Fibroblast of lung (primary cell): ENCODE measurements around the gene C3orf70. TPM values are rescaled to one million over a fixed set of nuclear protein-coding genes. Genes with fewer than 3 reads are reported as not detected.
A peak's percentile ranks its signal among the peaks of the same experiment; 100 is the strongest.

Experiments
- DNase-seq, 2 donors: peaks; one replicate each; pipeline versions ENCODE4 v3.0.0 to v3.0.0-alpha.2; 2010; ENCODE audit warnings: low read depth in 2 of 2
- H2AFZ ChIP-seq: 2 replicates; pipeline ENCODE4 v1.5.1; 2012; ENCODE audit warnings: low read length, control low read depth, inconsistent platforms
- H3K27ac ChIP-seq: 2 replicates; pipeline ENCODE4 v1.5.1; 2011; ENCODE audit warnings: low read length, control low read depth; ENCODE audit not compliant: insufficient read depth
- H3K27me3 ChIP-seq: 2 replicates; pipeline ENCODE4 v1.5.1; 2011; ENCODE audit warnings: mild to moderate bottlenecking, low read length; ENCODE audit not compliant: control insufficient read depth, insufficient read depth
- H3K36me3 ChIP-seq: 2 replicates; pipeline ENCODE4 v1.5.1; 2011; ENCODE audit warnings: low read length; ENCODE audit not compliant: control insufficient read depth, insufficient read depth
- H3K4me1 ChIP-seq: 2 replicates; pipeline ENCODE4 v1.5.1; 2011; ENCODE audit warnings: low read length; ENCODE audit not compliant: control insufficient read depth, insufficient read depth; ENCODE audit errors: extremely low read depth
- H3K4me2 ChIP-seq: 2 replicates; pipeline ENCODE4 v1.5.1; 2011; ENCODE audit warnings: low read length, control low read depth; ENCODE audit not compliant: insufficient read depth; ENCODE audit errors: extremely low read depth
- H3K4me3 ChIP-seq, 4 experiments: fragments of 200-600 bp in 1 of 4; sonication (generic) in 1 of 4; replicated peaks in 1 of 4; 2 replicates each; pipeline ENCODE4 v1.5.1; 2011 to 2016; ENCODE audit warnings: low read length in 4 of 4, low read depth in 3 of 4, mild to moderate bottlenecking in 3 of 4, control low read depth in 2 of 4, inconsistent platforms in 1 of 4, mixed read lengths in 1 of 4; ENCODE audit not compliant: insufficient read depth in 1 of 4; ENCODE audit errors: control extremely low read depth in 1 of 4
- H3K79me2 ChIP-seq: 2 replicates; pipeline ENCODE4 v1.5.1; 2012; ENCODE audit warnings: mild to moderate bottlenecking, low read length, inconsistent platforms; ENCODE audit not compliant: control insufficient read depth, insufficient read depth
- H3K9ac ChIP-seq: 2 replicates; pipeline ENCODE4 v1.5.1; 2011; ENCODE audit warnings: mild to moderate bottlenecking, low read length, control low read depth; ENCODE audit not compliant: insufficient read depth
- H3K9me3 ChIP-seq: 2 replicates; pipeline ENCODE4 v1.5.1; 2012; ENCODE audit warnings: low read depth, low read length; ENCODE audit not compliant: control insufficient read depth, insufficient read depth
- H4K20me1 ChIP-seq: 2 replicates; pipeline ENCODE4 v1.5.1; 2011; ENCODE audit warnings: low read length; ENCODE audit not compliant: control insufficient read depth, insufficient read depth; ENCODE audit errors: extremely low read depth
- CTCF ChIP-seq, 2 donors: IDR thresholded peaks in 1 of 2; conservative IDR thresholded peaks in 1 of 2; 1 replicate in 1 of 2; 2 replicates in 1 of 2; pipeline ENCODE4 v1.5.1; 2011 to 2012; ENCODE audit warnings: low read length in 2 of 2, control low read depth in 1 of 2, inconsistent platforms in 1 of 2, low read depth in 1 of 2, mild to moderate bottlenecking in 1 of 2
- EZH2 ChIP-seq: IDR thresholded peaks from 2 replicates; pipeline ENCODE4 v1.5.1; 2012; ENCODE audit warnings: low read length, control low read depth, mild to moderate bottlenecking; ENCODE audit errors: missing control alignments
- polyA plus RNA-seq, 2 donors: library from polyadenylated mRNA; depleted of rRNA in 1 of 2; stranded (reverse) in 1 of 2; unstranded in 1 of 2; fragments of >200 nt; gene quantifications; 2 replicates each; pipeline ENCODE4 v1.2.1, GENCODE V29; 2011 to 2012; ENCODE audit warnings: missing spikeins in 1 of 2
- total RNA-seq: library from RNA; depleted of rRNA; stranded (reverse); fragments of >200 nt; gene quantifications from 2 replicates; pipeline ENCODE4 v1.2.1, GENCODE V29; 2014

Gene C3orf70
- total and polyA plus RNA-seq, 2 donors (not counting 1 experiment from before 2014, with no cell fraction given), result 0.33 to 4.7 TPM

DNA sequence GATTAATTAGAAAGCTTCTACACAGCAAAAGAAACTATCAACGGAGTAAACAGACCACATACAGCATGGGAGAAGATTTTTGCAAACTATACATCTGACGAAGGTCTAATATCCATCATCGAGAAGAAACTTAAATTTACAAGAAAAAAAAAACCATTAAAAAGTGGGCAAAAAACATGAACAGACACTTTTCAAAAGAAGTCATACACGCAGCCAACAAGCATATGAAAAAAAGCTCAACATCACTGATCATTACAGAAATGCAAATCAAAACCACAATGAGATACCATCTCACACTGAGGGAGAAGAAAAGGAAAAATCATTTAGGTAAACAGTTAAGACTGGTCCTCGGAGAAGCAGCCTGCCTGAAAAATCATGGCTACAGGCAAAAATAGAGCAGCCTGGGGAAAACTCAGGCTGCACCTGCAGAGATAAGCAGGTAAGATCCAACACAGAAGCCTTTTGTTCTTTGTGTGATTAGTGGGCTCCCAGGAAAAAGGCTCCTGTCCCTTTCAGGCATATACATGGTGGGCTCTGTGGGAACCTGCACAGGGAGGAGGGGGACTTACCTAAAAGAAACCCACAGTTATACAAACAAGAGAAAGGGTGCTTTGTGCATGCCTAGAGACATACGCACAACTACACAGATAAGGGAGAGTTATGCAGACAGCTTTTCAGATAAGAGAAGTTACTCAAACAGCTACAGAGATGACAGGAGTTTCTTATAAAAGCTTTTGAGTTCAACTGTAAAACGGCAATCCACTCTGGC lies 49.3 kb downstream of the C3orf70 start:
- no peak overlapping the region for H3K4me3 ChIP-seq
- no peak overlapping the region for H3K4me2 ChIP-seq

GRCh38 chr3:185094697-185095096 lies 58.2 kb downstream of the C3orf70 start:
- Histone ChIP-seq H3K4me3 (no peak overlapping the region), H3K4me1 (no peaks in the 10 kb centered on the region), H2AFZ (no peak overlapping the region), H3K27ac (no peak overlapping the region), H4K20me1 (no peaks in the 10 kb centered on the region), H3K79me2 (no peaks in the 10 kb centered on the region), H3K27me3 (no peaks in the 10 kb centered on the region), H3K4me2 (no peak overlapping the region), H3K36me3 (no peaks in the 10 kb centered on the region), H3K9ac (no peak overlapping the region), H3K9me3 (no peaks in the 10 kb centered on the region)
- TF ChIP-seq EZH2 (no peak), CTCF (conservative IDR thresholded peaks at IDR 0.05 in 1 of 2, IDR thresholded peaks at IDR 0.05 in 1 of 2; ENCODE audit: low read depth in 1 of 2, low read length in 2 of 2) (no peak)
- peak in 1 of 2 donors; percentile 15 for DNase-seq

More for the DNA sequence above, 49.3 kb downstream of the C3orf70 start:
- DNase-seq, result peak in 1 of 2 donors; percentile 9
- Histone ChIP-seq H4K20me1 (no peaks in the 10 kb centered on the region), H3K79me2 (no peaks in the 10 kb centered on the region), H3K4me1 (no peaks in the 10 kb centered on the region), H3K36me3 (no peaks in the 10 kb centered on the region), H3K9me3 (no peaks in the 10 kb centered on the region), H3K27me3 (no peaks in the 10 kb centered on the region), H3K9ac (no peak overlapping the region), H3K27ac (no peak overlapping the region), H2AFZ (no peak overlapping the region)
- TF ChIP-seq CTCF (conservative IDR thresholded peaks at IDR 0.05 in 1 of 2, IDR thresholded peaks at IDR 0.05 in 1 of 2; ENCODE audit: low read depth in 1 of 2, low read length in 2 of 2) (no peak), EZH2 (no peak)

DNA sequence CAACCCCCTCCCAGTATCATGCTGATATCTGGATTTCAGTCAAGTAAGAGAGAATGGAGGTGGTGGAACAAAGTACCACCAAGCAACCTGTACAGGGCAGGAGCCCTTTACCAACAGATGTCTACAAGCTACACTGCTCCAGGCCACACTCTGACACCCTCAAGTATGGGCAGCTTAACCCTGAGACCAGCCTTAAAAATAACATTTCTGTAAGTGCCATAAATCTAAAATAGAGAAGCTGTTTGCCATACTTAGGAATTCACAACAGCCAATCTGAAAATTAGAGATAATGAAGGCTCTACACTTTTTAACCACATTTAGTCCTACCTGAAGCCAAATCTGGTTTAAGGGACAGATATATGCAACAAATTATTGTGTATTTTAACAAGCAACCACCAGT lies 59.7 kb downstream of the C3orf70 start:
- Histone ChIP-seq H3K4me1 (no peaks in the 10 kb centered on the region), H3K27ac (no peak overlapping the region), H3K36me3 (no peaks in the 10 kb centered on the region), H3K9ac (no peak overlapping the region), H3K79me2 (no peaks in the 10 kb centered on the region), H3K4me3 (no peak overlapping the region), H3K4me2 (no peak overlapping the region), H4K20me1 (no peaks in the 10 kb centered on the region), H3K9me3 (no peaks in the 10 kb centered on the region), H2AFZ (no peak overlapping the region), H3K27me3 (no peaks in the 10 kb centered on the region)
- TF ChIP-seq CTCF (conservative IDR thresholded peaks at IDR 0.05 in 1 of 2, IDR thresholded peaks at IDR 0.05 in 1 of 2; ENCODE audit: low read depth in 1 of 2, low read length in 2 of 2) (no peak), EZH2 (no peak)
- no peak for DNase-seq
